GM12878 (cell line): ENCODE data around the gene SCRT2. TPM values are rescaled to one million over a fixed set of nuclear protein-coding genes. Genes with fewer than 3 reads are reported as not detected.

Experiments used
- ATAC-seq: fragments of 200-7000 bp; cut with Tn5 transposase; 3 replicates; pipeline ENCODE4 v1.9.1; 2020; ENCODE audit warnings: mild to moderate bottlenecking, moderate library complexity
- BruUV-seq: library from RNA; stranded (reverse); fragments of 400-500 nt; replicated peaks from 2 replicates; lab custom pipeline; 2021; lab: Mats Ljungman, UMichigan
- CTCF ChIA-PET: fragments of 300-600 bp; sonication (Branson Sonifier 250); formaldehyde crosslinking; extraction: SDS; loops from one replicate; lab custom pipeline; 2021; ENCODE audit warnings: inconsistent platforms; lab: Yijun Ruan, JAX
- POLR2A ChIA-PET: fragments of 350-600 bp; formaldehyde crosslinking; extraction: SDS; loops from one replicate; lab custom pipeline; 2021; ENCODE audit warnings: inconsistent platforms; lab: Charles Lee
- RAD21 ChIA-PET: fragments of 300-600 bp; sonication (Branson Sonifier 250); formaldehyde crosslinking; loops from one replicate; lab custom pipeline; 2023; ENCODE audit warnings: antibody characterized with exemption; ENCODE audit not compliant: unreplicated experiment; lab: Charles Lee
- SMC1A ChIA-PET: fragments of 300-600 bp; sonication (Branson Sonifier 250); formaldehyde crosslinking; loops from one replicate; lab custom pipeline; 2023; ENCODE audit not compliant: unreplicated experiment, uncharacterized antibody; lab: Charles Lee
- DNase-seq: peaks from one replicate; pipeline ENCODE4 v3.0.0-alpha.2; 2011; ENCODE audit warnings: low read depth, low spot score
- FAIRE-seq: peaks from 3 replicates; lab custom pipeline; 2011; peaks lifted over from hg19 to GRCh38; lab: Jason Lieb, UNC
- H2AFZ ChIP-seq: 2 replicates; pipeline ENCODE4 v1.6.0; 2011; ENCODE audit warnings: low read depth, low read length, control low read depth; ENCODE audit not compliant: control insufficient read depth
- H3K27ac ChIP-seq: 2 replicates; pipeline ENCODE4 v1.5.1; 2011; ENCODE audit warnings: control low read depth; ENCODE audit not compliant: control insufficient read depth, insufficient read depth
- H3K27me3 ChIP-seq, 2 experiments: replicated peaks in 1 of 2; 2 replicates each; pipeline versions ENCODE4 v1.6.0 to v1.6.1; 2011; ENCODE audit warnings: low read length in 1 of 2; ENCODE audit not compliant: control insufficient read depth in 2 of 2, insufficient read depth in 2 of 2
- H3K36me3 ChIP-seq, 2 experiments: 2 replicates each; pipeline ENCODE4 v1.5.1; 2011; ENCODE audit warnings: low read length in 1 of 2; ENCODE audit not compliant: control insufficient read depth in 2 of 2, insufficient read depth in 2 of 2
- H3K4me1 ChIP-seq: 2 replicates; pipeline ENCODE4 v1.6.1; 2011; ENCODE audit warnings: mild to moderate bottlenecking, low read length, moderate library complexity, mixed read lengths; ENCODE audit not compliant: control insufficient read depth, insufficient read depth
- H3K4me2 ChIP-seq: 2 replicates; pipeline ENCODE4 v1.6.0; 2011; ENCODE audit warnings: control low read depth; ENCODE audit not compliant: control insufficient read depth, insufficient read depth
- H3K4me3 ChIP-seq: fragments of 200-600 bp; sonication (generic); 2 replicates; pipeline ENCODE4 v1.5.1; 2016
- H3K79me2 ChIP-seq: 2 replicates; pipeline ENCODE4 v1.6.0; 2011; ENCODE audit warnings: low read length; ENCODE audit not compliant: control insufficient read depth, insufficient read depth
- H3K9ac ChIP-seq: 2 replicates; pipeline ENCODE4 v1.8.0; 2011; ENCODE audit warnings: low read length, control low read depth, mixed read lengths; ENCODE audit not compliant: control insufficient read depth, insufficient read depth
- H3K9me3 ChIP-seq: replicated peaks from 3 replicates; pipeline ENCODE4 v1.5.1; 2011; ENCODE audit warnings: mild to moderate bottlenecking, low read length; ENCODE audit not compliant: control insufficient read depth, insufficient read depth
- H4K20me1 ChIP-seq: 2 replicates; pipeline ENCODE4 v1.6.0; 2011; ENCODE audit not compliant: control insufficient read depth, insufficient read depth
- ASH2L ChIP-seq: fragments of 300-600, 200-600 bp; sonication (generic); IDR thresholded peaks from 2 replicates; pipeline ENCODE4 v1.6.1; 2017; ENCODE audit warnings: low read depth, mild to moderate bottlenecking, borderline replicate concordance
- ETV6 ChIP-seq, 2 experiments: fragments of 450-650 bp in 1 of 2; IDR thresholded peaks in 1 of 2; conservative IDR thresholded peaks in 1 of 2; 2 replicates each; pipeline ENCODE4 v1.6.1; 2014; ENCODE audit warnings: antibody characterized with exemption in 1 of 2, borderline replicate concordance in 1 of 2, low read depth in 1 of 2, mild to moderate bottlenecking in 1 of 2, moderate library complexity in 1 of 2
- REST ChIP-seq: IDR thresholded peaks from 2 replicates; pipeline ENCODE4 v1.6.1; 2012; ENCODE audit warnings: mild to moderate bottlenecking, low read depth, low read length
- SMAD1 ChIP-seq: fragments of 450-650 bp; IDR thresholded peaks from 2 replicates; pipeline ENCODE4 v1.6.1; 2018; ENCODE audit warnings: mild to moderate bottlenecking, low read depth; ENCODE audit not compliant: partially characterized antibody
- SREBF2 ChIP-seq: IDR thresholded peaks from 2 replicates; pipeline ENCODE4 v1.6.1; 2012; ENCODE audit warnings: mild to moderate bottlenecking, low read length
- TBL1XR1 ChIP-seq: IDR thresholded peaks from 2 replicates; pipeline ENCODE4 v1.6.1; 2012; ENCODE audit warnings: low read depth, low read length, improper control_type of control experiment
- ZNF274 ChIP-seq: IDR thresholded peaks from one replicate; pipeline ENCODE4 v1.8.0; 2011; ENCODE audit not compliant: insufficient read length, insufficient read depth
- ZNF384 ChIP-seq: IDR thresholded peaks from 2 replicates; pipeline ENCODE4 v1.6.1; 2012; ENCODE audit warnings: low read depth, mild to moderate bottlenecking, low read length, improper control_type of control experiment, borderline replicate concordance
- ZNF592 ChIP-seq: fragments of 450-650 bp; IDR thresholded peaks from 2 replicates; pipeline ENCODE4 v1.6.1; 2017; ENCODE audit warnings: mild to moderate bottlenecking, moderate library complexity
- WGBS: methylation state at CpG from one replicate; pipeline ENCODE4 v1.1.6; 2016; ENCODE audit warnings: low lambda C conversion rate; ENCODE audit not compliant: insufficient replicate concordance, insufficient coverage; ENCODE audit errors: missing lambda C conversion rate; 5-methylcytosine and 5-hydroxymethylcytosine counted together
- in situ Hi-C: fragments of 300-500 bp; cut with MboI; formaldehyde crosslinking; loops from 9 replicates; pipeline ENCODE4 v1.14.3; 2018; ENCODE audit warnings: mixed read lengths
- intact Hi-C: fragments of 100-400 bp; cut with micrococcal nuclease; formaldehyde crosslinking; loops from one replicate; pipeline ENCODE4 v1.14.2; 2022; ENCODE audit not compliant: unreplicated experiment
- polyA plus RNA-seq, 11 experiments: library from polyadenylated mRNA; depleted of rRNA in 4 of 11; unstranded in 6 of 11; stranded (reverse) in 5 of 11; fragments of >200 nt; fragmentation: Nextera tagmentation in 4 of 11; fragmentation: Illumina TruSeq in 1 of 11; extraction: Ambion mirVana in 4 of 11; extraction: Trizol in 1 of 11; gene quantifications; 1 replicate in 1 of 11; 2 replicates in 10 of 11; pipeline versions ENCODE4 v1.2.1 to v1.2.3, GENCODE V29; 2011 to 2016; ENCODE audit warnings: inconsistent platforms in 2 of 11, missing spikeins in 2 of 11, low read depth in 1 of 11
- total RNA-seq, 4 experiments: library from RNA; depleted of rRNA in 3 of 4; stranded (reverse); fragments of >200 nt in 3 of 4; fragmentation: Illumina TruSeq in 1 of 4; extraction: Trizol in 1 of 4; gene quantifications; 2 replicates each; pipeline versions ENCODE4 v1.2.1 to v1.2.3, GENCODE V29; 2013 to 2021
- TF ChIP-seq, protein P1 (sequence below): fragments of 450-650 bp; IDR thresholded peaks from 2 replicates; pipeline ENCODE4 v1.6.1; 2017; ENCODE audit warnings: antibody characterized with exemption, mild to moderate bottlenecking, moderate library complexity
- TF ChIP-seq, protein P2 (sequence below): fragments of 450-650 bp; IDR thresholded peaks from 2 replicates; pipeline ENCODE4 v1.6.1; 2017; ENCODE audit warnings: mild to moderate bottlenecking, low read depth, inconsistent platforms; ENCODE audit not compliant: poor library complexity, severe bottlenecking

The SCRT2 gene
- total and polyA plus RNA-seq, 10 of the 15 experiments (the other 5 are each of a cell fraction or from before 2014, with no cell fraction given): not detected

- POLR2A ChIA-PET: no interaction called here
- intact Hi-C loops (no loop called here), in situ Hi-C loops (no loop called here)
- CTCF ChIA-PET: no interaction called here
- Histone ChIP-seq H3K4me3 (no peak overlapping the region), H4K20me1 (no peaks in the 10 kb centered on the region), H3K4me1 (peaks cover 4% of the 10 kb centered on the region; the same call in 1 of the 2 replicates), H3K9ac (no peak overlapping the region), H3K36me3 (no peaks in the 10 kb centered on the region), H3K27ac (no peak overlapping the region), H3K27me3 (peaks cover 5 to 8% of the 10 kb centered on the region in 2 experiments; a peak in 3 of 4 replicates), H3K79me2 (no peaks in the 10 kb centered on the region), H3K9me3 (no peaks in the 10 kb centered on the region), H3K4me2 (no peak overlapping the region), H2AFZ (no peak overlapping the region)
- no TSS peak for BruUV-seq
- SMC1A ChIA-PET: no interaction called here
- RAD21 ChIA-PET: no interaction called here
- DNase-seq: no peak
- WGBS: 27% methylated on average over 13 of the region's 25 CpGs
- FAIRE-seq: no peak
- ATAC-seq: no peak
- TF ChIP-seq, protein P1, sequence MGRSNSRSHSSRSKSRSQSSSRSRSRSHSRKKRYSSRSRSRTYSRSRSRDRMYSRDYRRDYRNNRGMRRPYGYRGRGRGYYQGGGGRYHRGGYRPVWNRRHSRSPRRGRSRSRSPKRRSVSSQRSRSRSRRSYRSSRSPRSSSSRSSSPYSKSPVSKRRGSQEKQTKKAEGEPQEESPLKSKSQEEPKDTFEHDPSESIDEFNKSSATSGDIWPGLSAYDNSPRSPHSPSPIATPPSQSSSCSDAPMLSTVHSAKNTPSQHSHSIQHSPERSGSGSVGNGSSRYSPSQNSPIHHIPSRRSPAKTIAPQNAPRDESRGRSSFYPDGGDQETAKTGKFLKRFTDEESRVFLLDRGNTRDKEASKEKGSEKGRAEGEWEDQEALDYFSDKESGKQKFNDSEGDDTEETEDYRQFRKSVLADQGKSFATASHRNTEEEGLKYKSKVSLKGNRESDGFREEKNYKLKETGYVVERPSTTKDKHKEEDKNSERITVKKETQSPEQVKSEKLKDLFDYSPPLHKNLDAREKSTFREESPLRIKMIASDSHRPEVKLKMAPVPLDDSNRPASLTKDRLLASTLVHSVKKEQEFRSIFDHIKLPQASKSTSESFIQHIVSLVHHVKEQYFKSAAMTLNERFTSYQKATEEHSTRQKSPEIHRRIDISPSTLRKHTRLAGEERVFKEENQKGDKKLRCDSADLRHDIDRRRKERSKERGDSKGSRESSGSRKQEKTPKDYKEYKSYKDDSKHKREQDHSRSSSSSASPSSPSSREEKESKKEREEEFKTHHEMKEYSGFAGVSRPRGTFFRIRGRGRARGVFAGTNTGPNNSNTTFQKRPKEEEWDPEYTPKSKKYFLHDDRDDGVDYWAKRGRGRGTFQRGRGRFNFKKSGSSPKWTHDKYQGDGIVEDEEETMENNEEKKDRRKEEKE: no peak
- TF ChIP-seq ZNF384: no peak
- no peak for TF ChIP-seq SREBF2
- TF ChIP-seq, protein P2, sequence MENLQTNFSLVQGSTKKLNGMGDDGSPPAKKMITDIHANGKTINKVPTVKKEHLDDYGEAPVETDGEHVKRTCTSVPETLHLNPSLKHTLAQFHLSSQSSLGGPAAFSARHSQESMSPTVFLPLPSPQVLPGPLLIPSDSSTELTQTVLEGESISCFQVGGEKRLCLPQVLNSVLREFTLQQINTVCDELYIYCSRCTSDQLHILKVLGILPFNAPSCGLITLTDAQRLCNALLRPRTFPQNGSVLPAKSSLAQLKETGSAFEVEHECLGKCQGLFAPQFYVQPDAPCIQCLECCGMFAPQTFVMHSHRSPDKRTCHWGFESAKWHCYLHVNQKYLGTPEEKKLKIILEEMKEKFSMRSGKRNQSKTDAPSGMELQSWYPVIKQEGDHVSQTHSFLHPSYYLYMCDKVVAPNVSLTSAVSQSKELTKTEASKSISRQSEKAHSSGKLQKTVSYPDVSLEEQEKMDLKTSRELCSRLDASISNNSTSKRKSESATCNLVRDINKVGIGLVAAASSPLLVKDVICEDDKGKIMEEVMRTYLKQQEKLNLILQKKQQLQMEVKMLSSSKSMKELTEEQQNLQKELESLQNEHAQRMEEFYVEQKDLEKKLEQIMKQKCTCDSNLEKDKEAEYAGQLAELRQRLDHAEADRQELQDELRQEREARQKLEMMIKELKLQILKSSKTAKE: no peak
- TF ChIP-seq ETV6 (conservative IDR thresholded peaks at IDR 0.05 in 1 of 2, IDR thresholded peaks at IDR 0.05 in 1 of 2; ENCODE audit: borderline replicate concordance in 1 of 2, low read depth in 1 of 2): no peak
- no peak for TF ChIP-seq ZNF274
- no peak for TF ChIP-seq TBL1XR1
- no peak for TF ChIP-seq ZNF592
- TF ChIP-seq SMAD1: no peak
- TF ChIP-seq REST: no peak
- no peak for TF ChIP-seq ASH2L
These were observed 559 bp downstream of the SCRT2 start for GRCh38 chr20:675033-675452.
